IgD-negative memory B cell (primary cell): ENCODE results near the gene EVI5. TPM values are rescaled to one million over a fixed set of nuclear protein-coding genes. Genes with fewer than 3 reads are reported as not detected.
A peak's percentile ranks its signal among the peaks of the same experiment; 100 is the strongest.
"Not testable (repeated sequence)": the region's sequence is repeated elsewhere in the genome, so short reads cannot be mapped to it uniquely, and the experiment has no call there.

ENCODE experiments used
- H3K27ac Mint-ChIP-seq, 3 donors: one replicate each; pipeline ENCODE4 v1.8.0; 2020 to 2022; ENCODE audit warnings: mild to moderate bottlenecking in 3 of 3, mixed read lengths in 3 of 3, moderate library complexity in 1 of 3
- H3K27me3 Mint-ChIP-seq: one replicate; pipeline ENCODE4 v1.8.0; 2021; ENCODE audit warnings: mixed read lengths
- H3K36me3 Mint-ChIP-seq: one replicate; pipeline ENCODE4 v1.8.0; 2020; ENCODE audit warnings: mild to moderate bottlenecking, mixed read lengths
- H3K4me1 Mint-ChIP-seq, 3 donors: one replicate each; pipeline ENCODE4 v1.8.0; 2020 to 2022; ENCODE audit warnings: mixed read lengths in 3 of 3, mild to moderate bottlenecking in 1 of 3
- H3K4me3 Mint-ChIP-seq, 4 donors: one replicate each; pipeline ENCODE4 v1.8.0; 2020 to 2022; ENCODE audit warnings: mild to moderate bottlenecking in 4 of 4, mixed read lengths in 4 of 4, moderate library complexity in 3 of 4
- H3K9me3 Mint-ChIP-seq, 3 donors: one replicate each; pipeline ENCODE4 v1.8.0; 2020 to 2021; ENCODE audit warnings: mixed read lengths in 3 of 3, mild to moderate bottlenecking in 1 of 3
- polyA plus RNA-seq: library from polyadenylated mRNA; unstranded; fragments of 300-500 nt; fragmentation: Illumina TruSeq; gene quantifications from one replicate; pipeline ENCODE4 v1.2.3, GENCODE V29; 2021

The EVI5 gene
- polyA plus RNA-seq, 1 donor from 2014 or later: 4.8 TPM

GRCh38 chr1:92808381-92808780 is 23.5 kb upstream of the EVI5 start:
- H3K27ac Mint-ChIP-seq: peak overlapping the region in 1 of 3 donors; percentile 35
- peaks cover 2% of the 10 kb centered on the region for H3K27me3 Mint-ChIP-seq
- H3K36me3 Mint-ChIP-seq: no peaks in the 10 kb centered on the region
- peaks cover 0 to 1% (median 0%) of the 10 kb centered on the region in 3 donors for H3K9me3 Mint-ChIP-seq
- peaks cover 0 to 7% (median 3%) of the 10 kb centered on the region in 3 donors for H3K4me1 Mint-ChIP-seq
- no peak overlapping the region for H3K4me3 Mint-ChIP-seq

- Mint-ChIP-seq H3K27ac (peak overlapping the region in 1 of 3 donors; percentile 67), H3K9me3 (peaks cover 0 to 3% (median 0%) of the 10 kb centered on the region in 3 donors), H3K36me3 (peaks cover 2% of the 10 kb centered on the region), H3K27me3 (no peaks in the 10 kb centered on the region), H3K4me1 (peaks cover 0 to 9% (median 8%) of the 10 kb centered on the region in 3 donors), H3K4me3 (no peak overlapping the region)
Measured at GRCh38 chr1:92805216-92805615, 20.3 kb upstream of the EVI5 start.

- H3K4me3 Mint-ChIP-seq: peak overlapping the region in 1 of 4 donors; percentile 35
- H3K27me3 Mint-ChIP-seq: no peaks in the 10 kb centered on the region
- H3K36me3 Mint-ChIP-seq: peaks cover 2% of the 10 kb centered on the region
- peak overlapping the region in 1 of 3 donors; percentile 71 for H3K27ac Mint-ChIP-seq
- H3K9me3 Mint-ChIP-seq: peaks cover 0 to 3% (median 0%) of the 10 kb centered on the region in 3 donors
- peaks cover 0 to 9% (median 8%) of the 10 kb centered on the region in 3 donors for H3K4me1 Mint-ChIP-seq
Measured at GRCh38 chr1:92804721-92805201, 19.9 kb upstream of the EVI5 start.

- Mint-ChIP-seq H3K4me3 (no peak overlapping the region), H3K9me3 (peaks cover 0 to 3% (median 0%) of the 10 kb centered on the region in 3 donors), H3K36me3 (peaks cover 2% of the 10 kb centered on the region), H3K27ac (no peak overlapping the region), H3K4me1 (peaks cover 0 to 9% (median 8%) of the 10 kb centered on the region in 3 donors), H3K27me3 (no peaks in the 10 kb centered on the region)
Measured at GRCh38 chr1:92803140-92803887, 18.4 kb upstream of the EVI5 start.

- Mint-ChIP-seq H3K9me3 (peaks cover 0 to 2% (median 0%) of the 10 kb centered on the region in 3 donors), H3K27ac (no peak overlapping the region), H3K4me1 (peaks cover 0 to 4% (median 2%) of the 10 kb centered on the region in 3 donors), H3K36me3 (peaks cover 2% of the 10 kb centered on the region), H3K4me3 (no peak overlapping the region), H3K27me3 (peaks cover 4% of the 10 kb centered on the region)
Measured at GRCh38 chr1:92797961-92798360, 13.1 kb upstream of the EVI5 start.

- Mint-ChIP-seq H3K4me1 (peaks cover 0 to 4% (median 2%) of the 10 kb centered on the region in 3 donors), H3K27ac (no peak overlapping the region), H3K36me3 (peaks cover 2% of the 10 kb centered on the region), H3K4me3 (no peak overlapping the region), H3K27me3 (peaks cover 4% of the 10 kb centered on the region), H3K9me3 (peaks cover 0 to 2% (median 0%) of the 10 kb centered on the region in 3 donors)
Measured at GRCh38 chr1:92797297-92797696, 12.4 kb upstream of the EVI5 start.

- Mint-ChIP-seq H3K27me3 (peaks cover 4% of the 10 kb centered on the region), H3K4me3 (no peak overlapping the region), H3K4me1 (no peaks in the 10 kb centered on the region), H3K36me3 (no peaks in the 10 kb centered on the region), H3K9me3 (no peaks in the 10 kb centered on the region), H3K27ac (no peak overlapping the region)
Measured at GRCh38 chr1:92795166-92795565, 10.3 kb upstream of the EVI5 start.

GRCh38 chr1:92792340-92792782 is 7.5 kb upstream of the EVI5 start:
- Mint-ChIP-seq H3K27me3 (peaks cover 4% of the 10 kb centered on the region), H3K27ac (no peak overlapping the region), H3K4me3 (no peak overlapping the region), H3K4me1 (no peaks in the 10 kb centered on the region), H3K36me3 (no peaks in the 10 kb centered on the region), H3K9me3 (no peaks in the 10 kb centered on the region)

- Mint-ChIP-seq H3K9me3 (no peaks in the 10 kb centered on the region), H3K36me3 (no peaks in the 10 kb centered on the region), H3K4me3 (no peak overlapping the region), H3K4me1 (peaks cover 0 to under 1% (median 0%) of the 10 kb centered on the region in 3 donors), H3K27ac (no peak overlapping the region), H3K27me3 (peaks cover 6% of the 10 kb centered on the region)
Measured at GRCh38 chr1:92791487-92792066, 6.7 kb upstream of the EVI5 start.

- Mint-ChIP-seq H3K9me3 (no peaks in the 10 kb centered on the region), H3K27ac (no peak overlapping the region), H3K4me3 (no peak overlapping the region), H3K4me1 (peaks cover 3 to 4% (median 4%) of the 10 kb centered on the region in 3 donors), H3K27me3 (peaks cover 6% of the 10 kb centered on the region), H3K36me3 (no peaks in the 10 kb centered on the region)
Measured at GRCh38 chr1:92790867-92791266, 6.0 kb upstream of the EVI5 start.

- Mint-ChIP-seq H3K9me3 (no peaks in the 10 kb centered on the region), H3K27me3 (peaks cover 4% of the 10 kb centered on the region), H3K4me3 (no peak overlapping the region), H3K36me3 (no peaks in the 10 kb centered on the region), H3K27ac (no peak overlapping the region), H3K4me1 (peaks cover 6 to 10% (median 7%) of the 10 kb centered on the region in 3 donors)
Measured at GRCh38 chr1:92790081-92790480, 5.2 kb upstream of the EVI5 start.

GRCh38 chr1:92786111-92786901 is 1.4 kb upstream of the EVI5 start:
- Mint-ChIP-seq H3K4me1 (peaks cover 17 to 23% (median 21%) of the 10 kb centered on the region in 3 donors), H3K27ac (peak overlapping the region in 1 of 3 donors; percentile 26), H3K4me3 (peak overlapping the region in 3 of 4 donors; percentile 1 to 61 (median 10))

GRCh38 chr1:92784021-92784638 is 778 bp downstream of the EVI5 start:
- Mint-ChIP-seq H3K4me1 (peaks cover 22 to 27% (median 25%) of the 10 kb centered on the region in 3 donors), H3K36me3 (peaks cover 5% of the 10 kb centered on the region), H3K27ac (peak overlapping the region; percentile 68 to 93 (median 90)), H3K9me3 (no peaks in the 10 kb centered on the region), H3K4me3 (peak overlapping the region; percentile 88 to 94 (median 92)), H3K27me3 (peaks cover 2% of the 10 kb centered on the region)

More at GRCh38 chr1:92786111-92786901, 1.4 kb upstream of the EVI5 start:
- H3K9me3 Mint-ChIP-seq: no peaks in the 10 kb centered on the region
- peaks cover 2% of the 10 kb centered on the region for H3K27me3 Mint-ChIP-seq
- peaks cover 2% of the 10 kb centered on the region for H3K36me3 Mint-ChIP-seq

- peak overlapping the region; percentile 88 to 94 (median 92) for H3K4me3 Mint-ChIP-seq
- not testable (repeated sequence) for H3K9me3 Mint-ChIP-seq, H3K27me3 Mint-ChIP-seq, H3K36me3 Mint-ChIP-seq
- peak overlapping the region in 2 of 3 donors; percentile 90 to 93 for H3K27ac Mint-ChIP-seq
- peaks cover 22 to 27% (median 25%) of the 10 kb centered on the region in 3 donors for H3K4me1 Mint-ChIP-seq
Measured at GRCh38 chr1:92783550-92783949, 1.4 kb downstream of the EVI5 start.
